Activated CD4-positive, CD25-positive, alpha-beta regulatory T cell treated with anti-CD3 and anti-CD28 coated beads, Interleukin-2, amount 50 U/mL, for 16 hours (primary cell): Measurements from ENCODE around the gene DUS2.
"Not testable (repeated sequence)": the region's sequence is repeated elsewhere in the genome, so short reads cannot be mapped to it uniquely, and the experiment has no call there.

Experiments used
- DNase-seq: peaks from one replicate; pipeline ENCODE4 v3.0.0-alpha.2; 2020; ENCODE audit warnings: low read depth, low spot score

The DUS2 gene

GRCh38 chr16:67998779-67999688 lies 24.1 kb upstream of the DUS2 start, which contains the start of gene DPEP2:
DPEP2 (minus strand) TSS chr16:67999484; CDS start chr16:67993212, 6,272 bp downstream.
- DNase-seq = peak; percentile 25

- DNase-seq = no peak
Observed at GRCh38 chr16:67999985-68000384, 23.1 kb upstream of the DUS2 start.

- no peak for DNase-seq
Observed at GRCh38 chr16:68000450-68000849, 22.6 kb upstream of the DUS2 start.

GRCh38 chr16:68003031-68003430 lies 20.1 kb upstream of the DUS2 start:
- DNase-seq = no peak

GRCh38 chr16:68005211-68005610 lies 17.9 kb upstream of the DUS2 start:
- DNase-seq = no peak

GRCh38 chr16:68005786-68006286 lies 17.2 kb upstream of the DUS2 start:
- DNase-seq = no peak

GRCh38 chr16:68009157-68009735 lies 13.8 kb upstream of the DUS2 start:
- DNase-seq = no peak

GRCh38 chr16:68009872-68010271 lies 13.2 kb upstream of the DUS2 start:
- DNase-seq = not testable (repeated sequence)

- no peak for DNase-seq
Observed at GRCh38 chr16:68013440-68013839, 9.6 kb upstream of the DUS2 start.

- DNase-seq = no peak
Observed at GRCh38 chr16:68015681-68016080, 7.4 kb upstream of the DUS2 start, which contains the start of gene DPEP2NB. DPEP2NB (minus strand) TSS chr16:68015911; CDS start chr16:68015770, 141 bp downstream.

- no peak for DNase-seq
Observed at GRCh38 chr16:68019167-68019680, 3.9 kb upstream of the DUS2 start.

- no peak for DNase-seq
Observed at GRCh38 chr16:68021490-68021889, 1.6 kb upstream of the DUS2 start.

- DNase-seq = no peak
Observed at GRCh38 chr16:68022278-68022727, 781 bp upstream of the DUS2 start.

GRCh38 chr16:68028996-68029395 lies 5.9 kb downstream of the DUS2 start:
- DNase-seq = no peak

- not testable (repeated sequence) for DNase-seq
Observed at GRCh38 chr16:68030108-68030507, 7.0 kb downstream of the DUS2 start.

GRCh38 chr16:68031951-68032350 lies 8.9 kb downstream of the DUS2 start:
- no peak for DNase-seq

- no peak for DNase-seq
Observed at GRCh38 chr16:68033101-68033500, 10.0 kb downstream of the DUS2 start.

- no peak for DNase-seq
Observed at GRCh38 chr16:68035227-68035626, 12.1 kb downstream of the DUS2 start.

- no peak for DNase-seq
Observed at GRCh38 chr16:68037841-68038597, 14.9 kb downstream of the DUS2 start.

GRCh38 chr16:68040506-68041288 lies 17.6 kb downstream of the DUS2 start:
- peak; percentile 83 for DNase-seq

- no peak for DNase-seq
Observed at GRCh38 chr16:68041783-68042182, 18.7 kb downstream of the DUS2 start.
